Tibial nerve (tissue), 4 donors: ENCODE data around the gene SUCLG2. TPM values are rescaled to one million over a fixed set of nuclear protein-coding genes. Genes with fewer than 3 reads are reported as not detected.

ENCODE experiments used
- DNase-seq, 2 donors: peaks; one replicate each; pipeline ENCODE4 v3.0.0-alpha.2; 2019; ENCODE audit warnings: low spot score in 2 of 2
- H3K27ac ChIP-seq, 4 donors: fragments of 200-600 bp; sonication (generic) in 3 of 4; one replicate each; pipeline ENCODE4 v1.5.1; 2017 to 2019; ENCODE audit warnings: mild to moderate bottlenecking in 1 of 4
- H3K27me3 ChIP-seq, 2 donors: fragments of 200-600 bp; sonication (generic) in 1 of 2; one replicate each; pipeline versions ENCODE4 v1.5.1 to v1.6.0; 2017 to 2019
- H3K36me3 ChIP-seq, 3 donors: fragments of 200-600 bp; sonication (generic); one replicate each; pipeline ENCODE4 v1.5.1; 2018 to 2019
- H3K4me1 ChIP-seq, 4 donors: fragments of 200-600 bp; sonication (generic) in 3 of 4; one replicate each; pipeline ENCODE4 v1.5.1; 2017 to 2019
- H3K4me3 ChIP-seq, 4 donors: fragments of 200-600 bp; sonication (generic) in 3 of 4; one replicate each; pipeline ENCODE4 v1.5.1; 2017 to 2019; ENCODE audit warnings: mild to moderate bottlenecking in 1 of 4, moderate library complexity in 1 of 4
- H3K9me3 ChIP-seq, 4 donors: fragments of 200-600 bp; sonication (generic) in 3 of 4; one replicate each; pipeline ENCODE4 v1.5.1; 2017 to 2019
- CTCF ChIP-seq, 5 experiments: fragments of 200-600 bp in 3 of 5; fragments of 450-650 bp in 2 of 5; sonication (generic) in 3 of 5; IDR thresholded peaks; one replicate each; pipeline ENCODE4 v1.5.1; 2016 to 2019; ENCODE audit warnings: antibody characterized with exemption in 5 of 5, mild to moderate bottlenecking in 3 of 5, moderate library complexity in 2 of 5
- EP300 ChIP-seq, 2 donors: sonication (generic); formaldehyde crosslinking; IDR thresholded peaks; one replicate each; pipeline ENCODE4 v1.6.1; 2017; ENCODE audit warnings: antibody characterized with exemption in 2 of 2, mild to moderate bottlenecking in 1 of 2
- POLR2A ChIP-seq, 2 donors: fragments of 450-650 bp; IDR thresholded peaks; one replicate each; pipeline ENCODE4 v1.6.1; 2017; ENCODE audit warnings: antibody characterized with exemption in 2 of 2, mild to moderate bottlenecking in 2 of 2, moderate library complexity in 2 of 2
- WGBS, 2 donors: methylation state at CpG; one replicate each; pipeline ENCODE4 v1.1.5; 2018; 5-methylcytosine and 5-hydroxymethylcytosine counted together
- total RNA-seq, 4 donors: library from RNA; depleted of rRNA; stranded (reverse); fragments of >200 nt; gene quantifications; one replicate each; pipeline ENCODE4 v1.1.0, GENCODE V29; 2016

SUCLG2 gene
- total RNA-seq, 4 donors from 2014 or later = 28.0 to 52.8 (median 42.7) TPM

DNA sequence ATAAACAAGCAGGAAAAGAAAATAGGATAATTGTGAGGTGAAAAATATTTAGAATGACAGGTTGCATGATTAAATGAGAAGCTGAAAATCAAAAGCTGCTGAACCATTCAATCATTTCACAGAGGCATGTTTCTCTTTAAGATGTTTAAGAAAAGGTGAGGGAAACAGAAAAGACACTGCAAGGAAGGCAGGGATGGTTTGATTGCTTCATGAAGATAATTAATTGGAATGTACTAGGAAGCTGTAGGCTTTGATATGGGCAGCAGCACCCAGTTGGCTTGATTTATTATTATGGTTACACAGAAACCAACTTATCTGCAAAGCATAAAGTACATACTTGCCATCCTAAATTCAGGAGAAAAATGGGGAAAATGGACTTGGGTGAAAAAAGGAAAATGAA lies 234.6 kb downstream of the SUCLG2 start:
- Histone ChIP-seq H3K4me1 (no peaks in the 10 kb centered on the region), H3K36me3 (peaks cover 0 to 46% (median 0%) of the 10 kb centered on the region in 3 donors), H3K9me3 (peaks cover 0 to 18% (median 5%) of the 10 kb centered on the region in 4 donors), H3K27ac (no peak overlapping the region), H3K27me3 (no peaks in the 10 kb centered on the region), H3K4me3 (no peak overlapping the region)
- TF ChIP-seq POLR2A (IDR thresholded peaks at IDR 0.05) (no peak), EP300 (IDR thresholded peaks at IDR 0.05) (no peak), CTCF (IDR thresholded peaks at IDR 0.05) (no peak)
- DNase-seq = no peak

DNA sequence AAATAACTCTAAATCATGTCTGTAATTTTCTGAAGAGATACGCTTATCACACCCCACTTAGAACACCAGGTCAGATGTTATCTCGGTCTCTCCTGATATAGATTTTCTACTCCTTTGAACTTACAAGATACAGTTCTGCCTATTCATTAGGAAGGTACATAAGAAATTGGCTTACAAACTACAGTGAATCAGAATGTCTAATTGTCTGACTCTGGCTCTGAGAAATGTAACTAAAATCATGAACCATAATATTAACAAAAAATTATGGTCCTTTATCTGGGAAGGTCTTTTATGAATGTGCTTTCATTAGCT lies 235.2 kb downstream of the SUCLG2 start:
- Histone ChIP-seq H3K4me1 (no peaks in the 10 kb centered on the region), H3K27ac (no peak overlapping the region), H3K36me3 (peaks cover 0 to 40% (median 0%) of the 10 kb centered on the region in 3 donors), H3K27me3 (no peaks in the 10 kb centered on the region), H3K4me3 (no peak overlapping the region), H3K9me3 (peaks cover 0 to 18% (median 5%) of the 10 kb centered on the region in 4 donors)
- WGBS, 2 donors = 97 to 99% methylated on average over 2 of the region's 2 CpGs
- no peak for DNase-seq
- no peak for TF ChIP-seq POLR2A (IDR thresholded peaks at IDR 0.05)
- TF ChIP-seq EP300 (IDR thresholded peaks at IDR 0.05) = no peak
- no peak for TF ChIP-seq CTCF (IDR thresholded peaks at IDR 0.05)

DNA sequence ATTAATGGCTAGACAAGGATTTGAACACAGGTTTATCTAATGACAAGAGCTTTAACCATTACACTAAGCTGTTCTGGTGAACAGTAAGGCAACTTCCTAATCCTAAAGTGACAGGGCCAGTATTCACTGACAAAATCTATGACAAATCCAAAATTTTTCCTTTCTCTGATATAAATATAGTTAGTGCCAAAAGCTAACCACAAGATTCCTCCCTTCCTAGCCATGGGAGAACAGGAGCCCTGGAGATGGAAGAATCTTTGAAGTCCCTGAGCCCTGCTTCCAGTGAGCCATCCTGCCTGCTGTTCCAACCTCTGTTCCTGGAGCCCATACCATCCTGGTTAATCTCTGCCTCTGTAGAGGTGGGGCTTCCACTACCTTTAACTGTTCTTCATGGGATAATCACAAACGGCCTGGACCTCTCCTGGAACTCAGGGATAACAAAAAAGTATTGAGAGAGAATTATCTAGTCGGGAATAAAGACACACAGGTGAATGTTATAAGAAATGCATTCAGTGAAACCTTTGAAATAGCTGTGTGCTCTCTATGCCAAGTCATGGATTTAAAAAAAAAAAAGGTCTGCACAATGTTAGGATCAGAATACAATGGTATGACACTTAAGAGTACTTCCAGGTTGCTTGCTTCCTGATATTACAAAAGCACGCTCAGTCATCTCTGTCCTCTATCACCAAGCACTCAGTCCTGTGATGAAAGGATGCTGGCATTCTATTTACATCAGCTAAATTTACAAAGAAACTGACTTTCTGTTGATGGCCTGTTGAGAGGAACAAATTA lies 235.8 kb downstream of the SUCLG2 start:
- 83 to 84% methylated on average over 3 of the region's 3 CpGs for WGBS, 2 donors

GRCh38 chr3:67416703-67417102 lies 237.7 kb downstream of the SUCLG2 start:
- WGBS, 2 donors = 82 to 89% methylated on average over 1 of the region's 1 CpG
- peaks cover 0 to 18% (median 5%) of the 10 kb centered on the region in 4 donors for H3K9me3 ChIP-seq
- no peak overlapping the region for H3K4me3 ChIP-seq
- DNase-seq = no peak
- H3K27me3 ChIP-seq = no peaks in the 10 kb centered on the region
- no peak overlapping the region for H3K27ac ChIP-seq
- TF ChIP-seq EP300 (IDR thresholded peaks at IDR 0.05) (no peak), POLR2A (IDR thresholded peaks at IDR 0.05) (no peak)
- H3K4me1 ChIP-seq = peaks cover 0 to 8% (median 0%) of the 10 kb centered on the region in 4 donors
- H3K36me3 ChIP-seq = peaks cover 0 to 25% (median 0%) of the 10 kb centered on the region in 3 donors

More for the DNA sequence above, 235.8 kb downstream of the SUCLG2 start:
- Histone ChIP-seq H3K27ac (no peak overlapping the region), H3K27me3 (no peaks in the 10 kb centered on the region), H3K36me3 (peaks cover 0 to 36% (median 0%) of the 10 kb centered on the region in 3 donors), H3K4me3 (no peak overlapping the region), H3K4me1 (no peaks in the 10 kb centered on the region), H3K9me3 (peaks cover 0 to 18% (median 5%) of the 10 kb centered on the region in 4 donors)
- DNase-seq = no peak
- TF ChIP-seq EP300 (IDR thresholded peaks at IDR 0.05) (no peak), CTCF (IDR thresholded peaks at IDR 0.05) (no peak), POLR2A (IDR thresholded peaks at IDR 0.05) (no peak)

GRCh38 chr3:67415511-67415910 lies 238.9 kb downstream of the SUCLG2 start:
- H3K27me3 ChIP-seq = no peaks in the 10 kb centered on the region
- 0 to 100% methylated on average over 1 of the region's 1 CpG for WGBS, 2 donors
- TF ChIP-seq POLR2A (IDR thresholded peaks at IDR 0.05) = no peak
- peaks cover 0 to 16% (median 0%) of the 10 kb centered on the region in 3 donors for H3K36me3 ChIP-seq
- no peak overlapping the region for H3K27ac ChIP-seq
- H3K4me3 ChIP-seq = no peak overlapping the region
- peaks cover 0 to 11% (median 5%) of the 10 kb centered on the region in 4 donors for H3K9me3 ChIP-seq
- no peak for DNase-seq
- peaks cover 0 to 8% (median 0%) of the 10 kb centered on the region in 4 donors for H3K4me1 ChIP-seq

GRCh38 chr3:67414740-67415139 lies 239.7 kb downstream of the SUCLG2 start:
- H3K27ac ChIP-seq = no peak overlapping the region
- H3K36me3 ChIP-seq = peaks cover 0 to 9% (median 0%) of the 10 kb centered on the region in 3 donors
- H3K27me3 ChIP-seq = no peaks in the 10 kb centered on the region
- peaks cover 0 to 8% (median 0%) of the 10 kb centered on the region in 4 donors for H3K4me1 ChIP-seq
- DNase-seq = no peak
- peaks cover 0 to 3% (median 1%) of the 10 kb centered on the region in 4 donors for H3K9me3 ChIP-seq
- H3K4me3 ChIP-seq = no peak overlapping the region
- TF ChIP-seq EP300 (IDR thresholded peaks at IDR 0.05) (no peak), CTCF (IDR thresholded peaks at IDR 0.05) (no peak), POLR2A (IDR thresholded peaks at IDR 0.05) (no peak)
- 95 to 98% methylated on average over 5 of the region's 5 CpGs for WGBS, 2 donors
